GM12891 (cell line): ENCODE data around the gene CCDC88C.
A peak's percentile ranks its signal among the peaks of the same experiment; 100 is the strongest.

Experiments
- PAX5 ChIP-seq: IDR thresholded peaks from 2 replicates; pipeline ENCODE4 v1.6.1; 2011; ENCODE audit warnings: low read length, moderate library complexity, mild to moderate bottlenecking; ENCODE audit not compliant: insufficient read depth, severe bottlenecking
- POLR2A ChIP-seq: IDR thresholded peaks from 2 replicates; pipeline ENCODE4 v1.6.1; 2011; ENCODE audit warnings: low read depth, low read length, control low read depth
- POLR2AphosphoS5 ChIP-seq: IDR thresholded peaks from 2 replicates; pipeline ENCODE4 v1.6.1; 2011; ENCODE audit warnings: low read depth, low read length, control low read depth
- POU2F2 ChIP-seq: IDR thresholded peaks from 2 replicates; pipeline ENCODE4 v1.6.1; 2011; ENCODE audit warnings: low read depth, mild to moderate bottlenecking, control low read depth, low read length, moderate library complexity
- SPI1 ChIP-seq: IDR thresholded peaks from 2 replicates; pipeline ENCODE4 v1.6.1; 2011; ENCODE audit warnings: low read depth, low read length, control low read depth
- TAF1 ChIP-seq: IDR thresholded peaks from 2 replicates; pipeline ENCODE4 v1.6.1; 2011; ENCODE audit warnings: low read depth, low read length, control low read depth

DNA sequence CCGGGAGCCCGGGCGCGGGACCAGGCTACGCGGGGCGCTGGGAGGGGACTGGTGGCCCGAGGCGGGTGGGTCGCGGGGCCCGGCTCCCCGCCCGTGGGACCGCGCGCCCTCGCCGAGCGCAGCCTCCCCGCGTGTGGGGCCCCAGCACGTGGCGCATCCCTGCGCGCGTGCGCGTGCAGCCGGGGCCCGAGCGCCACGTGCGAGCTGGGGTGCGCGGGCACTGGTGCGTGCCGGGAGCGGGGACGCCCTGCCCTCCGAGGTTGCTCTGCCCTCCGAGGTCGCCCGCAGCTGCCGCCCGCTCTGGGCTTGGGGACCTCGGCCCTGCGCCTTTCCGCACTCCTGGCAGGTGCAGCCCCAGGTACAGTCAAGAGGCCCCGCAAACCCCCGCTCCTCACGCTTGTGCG lies 365 bp upstream of the CCDC88C start:
- no peak for TF ChIP-seq TAF1
- no peak for TF ChIP-seq POLR2AphosphoS5
- TF ChIP-seq POLR2A, result no peak
- no peak for TF ChIP-seq POU2F2
- TF ChIP-seq PAX5, result peak; percentile 71
- TF ChIP-seq SPI1, result no peak
